ENCODE results near the gene PIAS4.

The PIAS4 gene

DNA sequence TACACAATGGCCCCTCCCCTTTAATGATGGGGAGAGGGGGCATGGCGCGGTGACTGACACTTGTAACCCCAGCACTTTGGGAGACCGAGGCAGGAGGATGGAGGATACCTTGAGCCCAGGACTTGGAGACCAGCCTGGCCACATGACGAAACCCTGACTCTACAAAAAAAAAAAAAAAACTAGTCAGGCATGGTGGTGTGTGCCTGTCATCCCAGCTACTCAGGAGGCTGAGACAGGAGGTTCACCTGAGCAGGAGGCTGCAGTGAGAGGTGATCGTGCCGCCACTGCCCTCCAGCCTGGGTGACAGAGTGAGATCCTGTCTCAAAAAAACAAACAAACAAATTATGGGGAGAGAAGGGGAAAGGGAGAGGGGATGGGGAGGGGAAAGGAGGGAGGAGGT is 72.9 kb downstream of the PIAS4 start:
- no peak for DNase-seq

- no peak for DNase-seq
Measured at GRCh38 chr19:4081441-4082129, 74.0 kb downstream of the PIAS4 start.

DNA sequence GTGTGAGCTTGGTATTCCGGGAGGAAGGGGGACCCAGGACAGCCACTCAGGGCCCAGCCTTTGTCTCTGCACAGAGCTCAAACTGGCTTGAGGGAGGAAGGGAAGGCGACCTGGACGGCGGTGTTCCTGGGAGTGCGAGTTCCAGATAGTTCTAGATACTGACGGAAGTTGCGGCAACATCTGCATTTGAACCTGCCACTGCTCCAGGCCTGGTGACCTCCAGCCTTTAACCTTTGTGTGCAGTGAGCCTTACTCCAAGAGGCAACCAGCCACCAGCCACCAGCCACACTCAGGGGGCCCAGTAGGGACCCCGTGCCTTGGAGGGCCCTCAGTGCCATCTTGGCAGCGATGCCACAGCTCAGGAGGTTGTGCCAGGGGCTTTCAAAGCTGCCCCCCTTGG is 74.6 kb downstream of the PIAS4 start:
- no peak for DNase-seq

- DNase-seq = no peak
Measured at GRCh38 chr19:4083677-4084546, 76.4 kb downstream of the PIAS4 start.

- no peak for DNase-seq
Measured at GRCh38 chr19:4084547-4084877, 77.0 kb downstream of the PIAS4 start.

- no peak for DNase-seq
Measured at GRCh38 chr19:4086411-4086867, 78.9 kb downstream of the PIAS4 start.

DNA sequence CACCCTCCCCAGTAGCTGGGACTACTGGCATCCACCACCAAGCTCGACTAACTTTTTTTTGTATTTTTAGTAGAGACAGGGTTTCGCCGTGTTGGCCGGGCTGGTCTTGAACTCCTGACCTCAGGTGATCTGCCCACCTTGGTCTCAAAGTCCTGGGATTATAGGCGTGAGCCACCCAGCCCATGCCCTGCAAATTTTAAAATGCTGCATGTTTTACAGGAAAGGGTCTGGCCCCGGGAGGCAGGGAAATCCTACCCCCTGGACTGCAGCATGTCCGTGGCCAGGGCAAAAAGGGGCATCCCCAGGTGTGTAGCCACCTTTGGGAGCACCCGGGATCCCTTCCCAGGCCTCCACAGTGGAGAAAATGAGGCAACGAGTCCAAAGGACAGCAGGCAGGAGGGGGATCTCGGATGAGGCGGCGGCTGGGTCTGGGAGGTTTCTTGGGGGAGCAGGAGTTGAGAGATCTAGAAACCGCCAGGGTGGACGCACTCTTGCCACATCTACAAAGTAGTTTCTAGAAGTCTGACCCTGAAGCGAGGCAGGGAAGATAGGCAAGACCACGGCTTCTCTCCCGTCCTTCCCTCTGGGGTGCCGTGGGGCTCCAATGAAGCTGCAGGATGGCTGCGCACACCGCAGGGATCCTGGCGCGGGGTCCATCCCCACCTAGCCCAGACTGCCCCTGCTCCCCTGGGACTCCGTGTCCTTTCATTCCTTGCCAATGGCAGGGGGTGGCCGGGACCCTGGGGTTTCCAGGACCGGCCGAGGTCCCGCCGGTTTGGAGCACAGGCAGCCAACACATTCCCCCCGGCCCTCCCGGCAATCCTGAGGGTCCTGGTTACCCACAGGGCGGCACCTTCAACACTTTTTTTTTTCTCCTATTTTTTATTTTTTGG is 80.5 kb downstream of the PIAS4 start:
- no peak for DNase-seq

DNA sequence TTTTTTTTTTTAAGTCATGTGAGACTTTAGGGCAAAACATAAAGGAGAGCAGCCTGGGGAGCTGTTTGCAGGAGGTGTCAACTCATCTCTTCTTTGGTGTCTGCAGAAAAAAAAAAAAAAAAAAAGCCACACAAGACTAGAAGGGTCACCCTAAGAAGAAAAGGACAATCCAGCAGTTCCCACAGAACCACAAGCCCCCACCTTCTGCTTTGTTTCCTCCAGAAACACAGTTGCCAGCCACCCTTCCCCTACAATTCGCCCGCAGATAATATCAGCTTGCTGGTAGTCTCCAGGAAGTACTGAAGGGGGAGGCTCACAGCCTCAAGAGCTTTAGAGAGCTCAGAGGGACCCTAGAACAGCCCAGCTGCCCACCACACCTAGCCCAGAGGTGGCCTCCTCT is 81.4 kb downstream of the PIAS4 start:
- DNase-seq = no peak

Data from cerebellar nuclear complex (tissue), 1 donor.